Measurements from ENCODE around the gene TCF4. TPM values are rescaled to one million over a fixed set of nuclear protein-coding genes. Genes with fewer than 3 reads are reported as not detected.

TCF4 gene
- total and polyA plus RNA-seq, 5 experiments from 2014 or later, result 0.39 to 8.9 (median 1.1) TPM

DNA sequence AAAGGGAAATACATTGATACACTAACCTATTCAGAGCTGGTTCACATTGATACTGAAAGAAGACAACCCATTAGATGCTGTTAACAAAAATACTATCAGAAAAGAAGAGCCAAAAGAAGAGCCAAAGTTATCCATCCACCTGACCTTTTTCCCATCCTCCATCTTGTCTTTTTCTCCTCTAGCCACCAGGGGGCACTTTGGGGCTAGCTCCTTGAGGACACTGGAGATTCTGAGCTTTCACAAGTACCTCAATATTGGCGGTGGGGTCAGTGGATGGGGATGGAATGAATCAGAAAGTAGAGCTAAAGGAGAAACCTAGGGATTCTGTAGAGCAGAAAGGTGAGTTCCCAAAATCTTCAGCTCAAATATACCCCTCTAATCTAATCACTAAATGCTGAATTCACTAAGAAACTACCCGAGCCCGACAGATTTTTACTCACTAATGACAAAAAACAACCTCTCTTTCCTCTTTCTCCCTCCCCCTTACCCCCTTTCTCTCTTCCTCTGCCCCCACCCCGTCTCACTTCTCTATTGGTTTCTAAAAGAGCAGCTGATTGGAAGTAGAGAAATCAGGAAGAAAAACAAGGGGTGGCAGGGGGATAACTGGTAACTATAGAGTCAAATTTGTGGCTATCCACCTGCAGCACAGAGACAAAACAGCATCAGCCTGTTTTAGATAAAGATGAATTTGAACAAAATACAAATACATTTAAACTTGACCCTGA is 203.3 kb downstream of the TCF4 start:
- H3K27ac Mint-ChIP-seq, result no peak overlapping the region
- H3K36me3 Mint-ChIP-seq, result no peaks in the 10 kb centered on the region
- H3K4me3 Mint-ChIP-seq, result no peak overlapping the region
- H3K27me3 Mint-ChIP-seq, result peaks cover 0 to 3% (median 0%) of the 10 kb centered on the region in 5 donors
- H3K9me3 Mint-ChIP-seq, result peaks cover 0 to 2% (median 0%) of the 10 kb centered on the region in 9 donors
- no peak for DNase-seq
- H3K4me1 Mint-ChIP-seq, result peaks cover 0 to 24% (median 0%) of the 10 kb centered on the region in 4 donors
- no peak for ATAC-seq
- POLR2A ChIA-PET, result interaction anchor here (0.7 kb wide), 1 partner anchor 87 kb away, joined by 3 read pairs; no protein-coding TSS in a partner anchor

DNA sequence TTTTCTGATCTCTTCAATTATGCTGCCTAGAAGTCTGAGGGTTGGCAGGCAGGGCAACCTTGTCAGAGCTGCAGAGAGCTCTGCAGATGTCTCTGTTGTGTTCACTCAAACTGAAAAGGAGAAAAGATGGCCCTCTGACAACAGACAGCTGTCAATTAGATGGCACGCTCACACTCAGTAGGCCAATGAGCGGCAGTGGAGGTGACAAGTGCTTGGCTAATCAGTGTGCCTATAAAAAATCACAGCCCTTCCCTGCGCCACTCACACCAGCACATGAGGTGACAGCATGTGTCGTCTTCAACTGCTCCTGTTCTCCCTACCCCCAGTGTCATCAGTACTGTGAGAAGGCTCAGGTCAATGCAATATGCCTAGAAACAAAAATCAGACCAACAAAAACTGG is 203.9 kb downstream of the TCF4 start:
- Mint-ChIP-seq H3K9me3 (peaks cover 0 to 2% (median 0%) of the 10 kb centered on the region in 9 donors), H3K27me3 (peaks cover 0 to 1% (median 0%) of the 10 kb centered on the region in 5 donors), H3K27ac (no peak overlapping the region), H3K4me1 (peaks cover 0 to 24% (median 0%) of the 10 kb centered on the region in 4 donors), H3K36me3 (no peaks in the 10 kb centered on the region), H3K4me3 (no peak overlapping the region)
- ATAC-seq (no peak), DNase-seq (no peak)
- POLR2A ChIA-PET, result no interaction called here

DNA sequence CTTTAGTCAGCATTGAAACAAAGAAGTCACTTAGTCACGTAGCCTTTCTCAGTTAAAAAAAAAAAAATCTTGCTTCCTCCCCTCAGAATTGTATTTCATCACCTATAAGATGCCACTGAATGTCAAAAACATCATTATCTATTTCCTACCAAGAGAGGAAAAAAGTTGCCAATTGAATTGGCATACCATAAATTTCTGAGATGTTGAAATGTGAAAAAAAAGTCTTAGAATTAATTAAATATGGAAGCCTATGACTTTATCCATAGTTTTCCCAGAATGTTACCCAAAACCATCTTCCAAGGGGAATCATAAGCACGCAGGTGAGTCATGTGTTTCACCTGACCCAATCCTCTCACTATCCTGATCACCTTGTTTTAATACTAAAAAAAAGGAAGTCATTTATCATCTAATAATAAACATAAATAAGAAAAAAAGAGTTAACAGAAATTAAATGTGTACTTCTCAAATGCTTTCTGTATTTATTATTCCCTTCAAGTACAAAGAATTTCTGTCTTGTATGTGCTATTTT is 205.7 kb downstream of the TCF4 start:
- ATAC-seq (no peak), DNase-seq (no peak)
- peaks cover 0 to 2% (median 0%) of the 10 kb centered on the region in 9 donors for H3K9me3 Mint-ChIP-seq
- POLR2A ChIA-PET, result no interaction called here
- peaks cover 0 to 24% (median 0%) of the 10 kb centered on the region in 4 donors for H3K4me1 Mint-ChIP-seq
- H3K36me3 Mint-ChIP-seq, result no peaks in the 10 kb centered on the region
- no peak overlapping the region for H3K4me3 Mint-ChIP-seq
- no peak overlapping the region for H3K27ac Mint-ChIP-seq
- peaks cover 0 to 1% (median 0%) of the 10 kb centered on the region in 5 donors for H3K27me3 Mint-ChIP-seq

DNA sequence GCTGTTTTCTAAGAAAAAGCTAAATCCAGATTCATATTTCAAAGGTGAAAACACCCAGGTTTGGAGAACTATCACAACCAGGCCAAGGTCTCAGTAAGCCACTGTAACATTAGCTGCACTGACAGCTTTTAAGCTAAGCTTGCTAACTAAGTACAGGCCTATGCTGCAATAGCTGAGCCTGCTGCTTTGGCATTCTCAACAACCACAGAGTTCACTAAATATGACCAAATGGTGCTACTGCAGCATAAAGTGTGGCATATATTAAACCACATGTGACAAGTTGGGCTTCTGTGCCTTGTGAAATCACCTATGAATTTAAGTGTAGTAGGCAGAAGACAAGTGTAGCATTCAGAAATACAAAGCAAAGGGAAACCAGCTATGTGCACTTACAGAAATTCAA is 206.7 kb downstream of the TCF4 start:
- Mint-ChIP-seq H3K36me3 (no peaks in the 10 kb centered on the region), H3K27me3 (peaks cover 0 to 1% (median 0%) of the 10 kb centered on the region in 5 donors), H3K4me3 (no peak overlapping the region), H3K9me3 (peaks cover 0 to 4% (median 0%) of the 10 kb centered on the region in 9 donors), H3K4me1 (peaks cover 0 to 29% (median 0%) of the 10 kb centered on the region in 4 donors), H3K27ac (no peak overlapping the region)
- POLR2A ChIA-PET, result no interaction called here
- no peak for ATAC-seq
- DNase-seq, result no peak

DNA sequence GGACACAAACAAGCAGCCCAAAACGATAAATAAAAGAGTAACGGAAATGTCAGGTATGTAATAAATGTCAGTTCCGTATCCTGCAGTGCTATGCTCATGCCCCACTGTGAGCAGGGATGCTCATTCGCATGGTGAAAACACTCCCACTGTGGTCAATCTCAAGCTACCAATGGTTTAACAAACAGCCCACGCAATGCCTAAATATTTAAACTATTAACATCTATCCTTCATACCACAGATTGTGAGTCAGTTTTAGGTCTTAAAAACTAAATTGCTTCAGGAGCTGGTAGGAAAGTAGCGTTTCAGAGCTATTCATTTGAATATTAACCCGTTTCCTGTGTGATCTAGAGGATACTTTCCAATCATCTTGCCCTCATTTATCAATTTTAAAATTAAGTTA is 207.4 kb downstream of the TCF4 start:
- H3K36me3 Mint-ChIP-seq, result no peaks in the 10 kb centered on the region
- no peak overlapping the region for H3K4me3 Mint-ChIP-seq
- no peak overlapping the region for H3K27ac Mint-ChIP-seq
- peaks cover 0 to 1% (median 0%) of the 10 kb centered on the region in 5 donors for H3K27me3 Mint-ChIP-seq
- peaks cover 0 to 31% (median 0%) of the 10 kb centered on the region in 4 donors for H3K4me1 Mint-ChIP-seq
- peaks cover 0 to 5% (median 0%) of the 10 kb centered on the region in 9 donors for H3K9me3 Mint-ChIP-seq
- POLR2A ChIA-PET, result no interaction called here
- ATAC-seq, result no peak
- no peak for DNase-seq

DNA sequence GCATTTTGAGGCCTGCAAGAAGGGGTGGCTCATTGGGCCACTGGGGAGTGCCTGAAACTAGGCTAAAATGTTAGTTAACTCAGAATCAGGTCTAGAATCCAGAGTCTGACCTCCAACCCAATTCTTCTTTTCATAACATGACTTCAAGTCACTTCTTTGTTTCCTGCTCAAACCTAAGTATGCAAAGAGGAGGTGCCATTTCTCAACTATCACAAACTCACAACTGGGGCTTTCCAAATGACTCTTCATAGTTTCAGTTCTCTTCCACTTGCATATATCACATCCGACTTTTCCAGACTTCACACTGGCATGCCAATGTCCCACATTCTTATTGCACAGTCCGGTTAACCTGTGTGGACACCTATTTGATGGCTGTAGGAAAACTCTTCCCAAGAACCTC is 211.6 kb downstream of the TCF4 start:
- DNase-seq (no peak), ATAC-seq (no peak)
- no peak overlapping the region for H3K27ac Mint-ChIP-seq
- H3K27me3 Mint-ChIP-seq, result no peaks in the 10 kb centered on the region
- no peak overlapping the region for H3K4me3 Mint-ChIP-seq
- H3K9me3 Mint-ChIP-seq, result peaks cover 0 to 9% (median 2%) of the 10 kb centered on the region in 9 donors
- H3K4me1 Mint-ChIP-seq, result peaks cover 0 to 11% (median 0%) of the 10 kb centered on the region in 4 donors
- H3K36me3 Mint-ChIP-seq, result no peaks in the 10 kb centered on the region
- POLR2A ChIA-PET, result no interaction called here

DNA sequence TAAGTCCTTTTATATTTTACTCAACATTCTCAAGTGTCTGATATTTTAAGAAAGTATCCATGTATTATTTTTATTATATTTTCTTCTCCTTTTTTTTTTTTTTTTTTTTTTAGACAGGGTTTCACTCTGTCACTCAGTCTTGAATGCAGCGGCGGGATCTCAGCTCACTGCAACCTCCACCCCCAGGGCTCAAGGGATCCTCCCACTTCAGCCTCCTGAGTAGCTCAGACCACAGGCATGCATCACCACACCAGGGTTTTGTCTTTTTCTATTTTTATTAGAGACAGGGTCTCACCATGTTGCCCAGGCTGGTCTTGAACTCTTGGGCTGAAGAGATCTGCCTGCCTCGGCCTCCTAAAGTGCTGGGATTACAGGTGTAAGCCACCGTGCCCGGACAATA is 212.1 kb downstream of the TCF4 start:
- H3K4me3 Mint-ChIP-seq, result no peak overlapping the region
- DNase-seq (no peak), ATAC-seq (no peak)
- H3K9me3 Mint-ChIP-seq, result peaks cover 0 to 9% (median 2%) of the 10 kb centered on the region in 9 donors
- POLR2A ChIA-PET, result no interaction called here
- H3K36me3 Mint-ChIP-seq, result no peaks in the 10 kb centered on the region
- no peaks in the 10 kb centered on the region for H3K27me3 Mint-ChIP-seq
- peaks cover 0 to 7% (median 0%) of the 10 kb centered on the region in 4 donors for H3K4me1 Mint-ChIP-seq
- H3K27ac Mint-ChIP-seq, result no peak overlapping the region

DNA sequence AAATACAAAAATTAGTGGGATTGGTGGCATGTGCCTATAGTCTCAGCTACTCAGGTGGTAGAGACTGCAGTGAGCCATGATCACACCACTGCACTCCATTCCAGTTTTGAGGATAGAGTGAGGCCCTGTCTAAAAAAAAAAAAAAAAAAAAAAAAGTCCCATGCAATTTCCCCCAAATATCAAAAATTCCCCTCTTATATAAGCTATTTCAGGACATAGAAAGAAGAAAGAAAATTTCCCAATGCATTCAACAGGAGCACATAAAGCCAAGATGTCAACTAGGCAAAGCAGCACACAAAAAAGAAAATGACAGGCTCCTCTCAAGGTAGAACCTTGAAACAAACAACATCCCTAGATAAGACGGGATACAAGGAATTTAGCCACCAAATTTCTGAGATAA is 213.3 kb downstream of the TCF4 start:
- Mint-ChIP-seq H3K27ac (no peak overlapping the region), H3K36me3 (no peaks in the 10 kb centered on the region), H3K4me3 (no peak overlapping the region), H3K4me1 (peaks cover 0 to 7% (median 0%) of the 10 kb centered on the region in 4 donors), H3K27me3 (peaks cover 0 to 2% (median 0%) of the 10 kb centered on the region in 5 donors), H3K9me3 (peaks cover 0 to 9% (median 2%) of the 10 kb centered on the region in 9 donors)
- POLR2A ChIA-PET, result no interaction called here
- no peak for DNase-seq
- ATAC-seq, result no peak

DNA sequence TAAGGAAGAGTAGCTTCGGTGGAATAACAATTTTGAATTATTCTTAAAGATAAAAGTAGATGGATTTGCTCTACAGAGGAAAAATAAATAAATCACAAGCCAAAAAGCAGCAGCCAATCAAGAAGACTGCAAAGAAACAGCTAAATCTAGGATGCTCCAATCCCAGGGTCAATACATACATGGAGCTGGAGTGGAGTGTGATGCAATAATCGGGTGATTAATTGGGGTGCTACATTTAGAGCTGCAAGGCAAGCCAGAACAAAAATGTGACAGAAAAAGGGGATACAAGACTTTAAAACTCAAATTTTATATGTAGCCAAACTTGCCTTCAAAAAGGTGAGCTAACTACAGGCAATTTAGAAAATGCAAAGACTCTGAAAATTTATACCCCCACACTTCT is 215.8 kb downstream of the TCF4 start:
- peaks cover 0 to 7% (median 0%) of the 10 kb centered on the region in 4 donors for H3K4me1 Mint-ChIP-seq
- POLR2A ChIA-PET, result no interaction called here
- H3K36me3 Mint-ChIP-seq, result no peaks in the 10 kb centered on the region
- peaks cover 0 to 2% (median 0%) of the 10 kb centered on the region in 5 donors for H3K27me3 Mint-ChIP-seq
- H3K4me3 Mint-ChIP-seq, result no peak overlapping the region
- no peak overlapping the region for H3K27ac Mint-ChIP-seq
- DNase-seq (no peak), ATAC-seq (no peak)
- peaks cover 0 to 9% (median 2%) of the 10 kb centered on the region in 9 donors for H3K9me3 Mint-ChIP-seq

DNA sequence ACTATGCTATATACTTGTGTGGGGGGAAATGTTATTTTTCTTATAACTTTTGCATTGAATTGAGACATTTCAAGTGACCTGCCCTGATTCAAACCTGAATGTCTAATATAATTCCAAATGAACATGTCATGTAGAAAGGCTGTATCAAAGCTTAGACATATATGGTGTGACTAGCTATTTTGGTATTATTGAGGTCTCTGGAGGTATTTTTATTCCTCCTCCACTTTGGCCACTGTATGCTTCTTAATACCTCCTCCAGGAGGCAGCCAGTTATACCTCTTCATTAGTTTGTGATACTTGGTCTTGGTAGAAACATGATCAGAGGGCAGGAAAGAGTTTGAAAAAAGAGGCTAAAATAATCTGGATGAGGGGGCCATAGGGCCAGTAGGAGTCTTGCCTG is 217.1 kb downstream of the TCF4 start:
- no peak overlapping the region for H3K4me3 Mint-ChIP-seq
- DNase-seq (no peak), ATAC-seq (no peak)
- peaks cover 0 to 2% (median 0%) of the 10 kb centered on the region in 5 donors for H3K27me3 Mint-ChIP-seq
- H3K9me3 Mint-ChIP-seq, result peaks cover 0 to 9% (median 2%) of the 10 kb centered on the region in 9 donors
- no peak overlapping the region for H3K27ac Mint-ChIP-seq
- H3K4me1 Mint-ChIP-seq, result no peaks in the 10 kb centered on the region
- no peaks in the 10 kb centered on the region for H3K36me3 Mint-ChIP-seq
- POLR2A ChIA-PET, result no interaction called here

DNA sequence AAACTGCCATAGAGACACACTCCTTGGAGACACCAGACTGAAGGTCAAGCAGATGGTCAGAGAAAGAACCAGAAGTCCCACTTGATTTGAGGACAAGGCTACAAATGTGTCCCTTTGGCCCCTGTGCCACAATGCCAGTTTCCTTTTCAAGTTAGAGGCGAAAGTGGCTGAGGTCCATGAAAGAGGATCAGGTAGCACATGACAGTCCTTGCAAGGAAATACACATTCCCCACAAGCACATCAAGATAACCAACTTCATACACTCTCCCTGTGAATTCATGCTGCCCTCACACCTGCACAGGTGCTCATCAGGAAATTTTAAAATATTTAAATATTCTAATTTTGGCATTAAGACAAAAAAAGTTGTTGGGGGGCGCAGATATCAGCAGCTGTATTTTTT is 218.6 kb downstream of the TCF4 start:
- DNase-seq, result no peak
- peaks cover 0 to 2% (median 0%) of the 10 kb centered on the region in 5 donors for H3K27me3 Mint-ChIP-seq

DNA sequence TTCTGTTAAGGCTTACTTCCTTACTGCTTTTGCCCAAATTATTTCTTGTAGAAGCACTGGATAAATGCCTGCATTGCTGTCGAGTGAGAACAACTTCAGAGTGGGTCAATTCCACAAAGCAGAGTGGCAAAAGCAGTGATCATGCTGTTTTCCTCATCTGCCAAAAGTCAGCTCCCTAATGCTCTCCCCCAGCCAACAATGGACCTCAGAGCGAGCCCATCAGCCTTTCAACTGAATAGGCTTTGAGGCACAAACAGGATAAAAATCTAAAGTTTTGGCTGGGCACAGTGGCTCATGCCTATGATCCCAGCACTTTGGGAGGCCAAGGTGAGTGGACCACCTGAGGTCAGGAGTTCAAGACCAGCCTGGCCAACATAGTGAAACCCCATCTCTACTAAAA is 222.7 kb downstream of the TCF4 start:
- H3K27ac Mint-ChIP-seq, result peak overlapping the region in 1 of 10 donors; percentile 5
- no peaks in the 10 kb centered on the region for H3K4me1 Mint-ChIP-seq
- H3K36me3 Mint-ChIP-seq, result no peaks in the 10 kb centered on the region
- POLR2A ChIA-PET, result no interaction called here
- peaks cover 0 to 15% (median 3%) of the 10 kb centered on the region in 5 donors for H3K27me3 Mint-ChIP-seq
- ATAC-seq (no peak), DNase-seq (no peak)
- H3K4me3 Mint-ChIP-seq, result no peak overlapping the region
- H3K9me3 Mint-ChIP-seq, result no peaks in the 10 kb centered on the region

More for the DNA sequence above, 218.6 kb downstream of the TCF4 start:
- no peaks in the 10 kb centered on the region for H3K36me3 Mint-ChIP-seq
- no peak for ATAC-seq
- H3K4me1 Mint-ChIP-seq, result no peaks in the 10 kb centered on the region
- no peak overlapping the region for H3K4me3 Mint-ChIP-seq
- H3K27ac Mint-ChIP-seq, result no peak overlapping the region
- peaks cover 0 to 6% (median 0%) of the 10 kb centered on the region in 9 donors for H3K9me3 Mint-ChIP-seq
- POLR2A ChIA-PET, result no interaction called here

DNA sequence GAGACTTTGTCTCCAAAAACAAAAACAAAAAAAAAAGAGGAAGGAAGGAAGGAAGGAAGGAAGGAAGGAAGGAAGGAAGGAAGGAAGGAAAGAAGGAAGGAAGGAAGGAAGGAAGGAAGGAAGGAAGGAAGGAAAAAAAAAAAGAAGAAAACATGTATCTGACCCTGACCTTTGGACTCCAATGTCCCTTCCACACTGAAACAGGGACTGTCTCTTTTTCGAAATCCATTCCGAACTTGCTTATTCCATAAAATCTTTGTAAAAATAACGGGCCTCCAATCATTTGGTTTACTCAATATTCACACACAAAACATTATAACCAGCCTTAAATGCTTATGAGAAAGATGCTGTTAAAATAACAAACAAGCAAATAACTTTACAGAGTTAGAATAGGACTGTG is 225.7 kb downstream of the TCF4 start:
- Mint-ChIP-seq H3K9me3 (peaks cover 0 to 3% (median 0%) of the 10 kb centered on the region in 9 donors), H3K36me3 (no peaks in the 10 kb centered on the region), H3K4me1 (no peaks in the 10 kb centered on the region), H3K27me3 (peaks cover 0 to 24% (median 3%) of the 10 kb centered on the region in 5 donors), H3K4me3 (no peak overlapping the region), H3K27ac (no peak overlapping the region)
- DNase-seq, result no peak
- no peak for ATAC-seq
- POLR2A ChIA-PET, result no interaction called here
